Bronchus fibroblast of lung (primary cell): Measurements from ENCODE around the gene SORL1. TPM values are rescaled to one million over a fixed set of nuclear protein-coding genes. Genes with fewer than 3 reads are reported as not detected.

Experiments
- total RNA-seq: library from RNA; depleted of rRNA; stranded (reverse); fragments of >200 nt; gene quantifications from 2 replicates; pipeline ENCODE4 v1.2.3, GENCODE V29; 2015

The SORL1 gene
- 0.34 and 0.74 TPM in 2 replicates for total RNA-seq

DNA sequence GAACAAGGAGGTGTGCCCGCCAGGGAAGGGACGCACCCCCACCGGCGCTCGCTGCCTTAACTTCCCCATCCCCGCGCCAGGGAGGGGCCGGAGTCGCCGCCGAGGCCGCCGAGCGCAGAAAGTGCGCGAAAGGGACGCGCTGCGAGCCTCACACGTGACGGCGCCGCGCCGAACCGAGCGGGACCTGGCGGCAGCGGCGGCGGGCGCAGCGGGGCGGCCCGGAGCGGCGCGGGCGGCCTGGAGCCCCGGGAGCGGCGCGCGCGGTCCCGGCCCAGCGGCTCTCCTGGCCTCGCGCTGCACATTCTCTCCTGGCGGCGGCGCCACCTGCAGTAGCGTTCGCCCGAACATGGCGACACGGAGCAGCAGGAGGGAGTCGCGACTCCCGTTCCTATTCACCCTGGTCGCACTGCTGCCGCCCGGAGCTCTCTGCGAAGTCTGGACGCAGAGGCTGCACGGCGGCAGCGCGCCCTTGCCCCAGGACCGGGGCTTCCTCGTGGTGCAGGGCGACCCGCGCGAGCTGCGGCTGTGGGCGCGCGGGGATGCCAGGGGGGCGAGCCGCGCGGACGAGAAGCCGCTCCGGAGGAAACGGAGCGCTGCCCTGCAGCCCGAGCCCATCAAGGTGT is at the start of gene SORL1:
Gene SORL1 (plus strand): TSS at position 329 of the 623 bp plus-strand sequence. CDS start 18 bp downstream, at position 347.

DNA sequence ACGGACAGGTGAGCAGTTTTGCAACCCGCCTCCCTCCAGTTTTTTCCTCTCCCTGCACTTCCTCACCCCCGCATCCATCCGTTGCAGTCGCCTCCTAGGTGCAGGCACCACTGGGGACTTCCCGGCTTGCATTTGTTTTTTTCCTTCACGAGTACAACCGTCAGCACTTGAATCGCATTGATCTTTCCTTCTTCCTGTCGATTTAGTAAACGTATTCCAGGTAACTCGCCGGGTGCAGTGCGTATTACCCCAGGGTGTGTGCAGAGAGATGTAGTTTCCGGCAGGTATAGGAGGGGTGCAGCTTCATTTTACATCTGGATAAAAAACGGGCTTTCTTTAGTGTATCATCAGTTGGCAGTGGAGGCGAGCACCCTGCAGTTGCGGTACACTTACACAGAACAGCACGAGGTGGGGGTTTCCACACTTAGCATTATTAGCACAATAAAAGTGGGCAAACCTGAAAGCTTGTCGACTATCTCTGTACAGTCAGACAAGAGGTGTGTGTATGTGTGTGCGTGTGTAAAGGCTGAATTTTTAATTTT is 566 bp downstream of the SORL1 start, which contains the start of gene SORL1-AS1:
Gene SORL1-AS1 (minus strand): TSS at position 359 of the 542 bp plus-strand sequence.

Other genes starting within 250 kb of the SORL1 start
- 40.5 and 44.2 TPM in 2 replicates for gene SC5D, start 159.5 kb upstream of the SORL1 start, total RNA-seq